Measurements from ENCODE around the gene CTXN1.

DNA sequence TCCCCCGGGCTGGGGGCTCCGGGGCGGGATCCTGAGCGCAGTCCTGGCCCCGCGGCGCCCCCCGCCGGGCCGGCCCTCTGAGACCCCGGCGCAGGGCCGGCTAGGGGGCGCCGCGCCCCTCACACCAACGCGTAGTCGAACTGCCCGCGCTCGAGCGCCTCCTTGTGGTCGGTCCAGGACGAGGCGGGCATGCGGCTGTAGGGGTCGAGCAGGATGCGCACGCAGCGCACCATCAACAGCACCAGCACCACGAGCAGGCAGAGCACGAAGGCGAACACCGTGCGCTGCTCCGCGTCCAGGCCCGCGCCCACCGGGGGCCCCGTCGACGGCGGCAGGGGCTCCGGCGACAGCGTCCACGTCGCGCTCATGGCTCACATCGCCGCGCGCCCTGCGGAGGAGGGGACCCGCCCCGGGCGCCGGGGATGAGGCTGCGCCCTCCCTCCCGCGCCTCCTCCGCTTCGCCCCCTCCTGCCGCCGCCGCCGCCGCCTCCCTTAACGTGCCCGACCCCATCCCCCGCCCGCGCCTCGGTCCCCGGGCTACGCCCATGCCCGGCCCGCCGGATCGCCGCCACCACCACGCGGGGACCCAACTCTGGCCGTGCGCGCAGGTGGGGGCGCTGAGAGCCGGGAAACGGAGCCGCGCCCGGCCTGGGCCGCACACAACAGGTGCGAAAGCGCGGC lies 624 bp downstream of the CTXN1 start:
- TF ChIP-seq POLR2AphosphoS5 (IDR thresholded peaks at IDR 0.05; ENCODE audit: insufficient read depth, low read depth, low read length) (peak; percentile 29), POLR2A (IDR thresholded peaks at IDR 0.05; ENCODE audit: low read depth, low read length) (no peak), EZH2 (IDR thresholded peaks at IDR 0.05; ENCODE audit: borderline replicate concordance, low read depth, low read length, severe bottlenecking) (no peak), CTCF (IDR thresholded peaks at IDR 0.05; ENCODE audit: extremely low read depth in 1 of 2, insufficient read depth in 1 of 2, low read depth in 1 of 2, low read length in 2 of 2) (peak; percentile 95 to 96), MYC (IDR thresholded peaks at IDR 0.05; ENCODE audit: low read depth, low read length) (peak; percentile 80), FOS (IDR thresholded peaks at IDR 0.05; ENCODE audit: borderline replicate concordance, insufficient read depth, low read length) (no peak)
- TF ChIP-seq, protein P1, sequence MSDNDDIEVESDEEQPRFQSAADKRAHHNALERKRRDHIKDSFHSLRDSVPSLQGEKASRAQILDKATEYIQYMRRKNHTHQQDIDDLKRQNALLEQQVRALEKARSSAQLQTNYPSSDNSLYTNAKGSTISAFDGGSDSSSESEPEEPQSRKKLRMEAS (IDR thresholded peaks at IDR 0.05; ENCODE audit: insufficient read depth, insufficient read length): peak; percentile 95
